Measurements from ENCODE around the gene ERCC4.

The ERCC4 gene

DNA sequence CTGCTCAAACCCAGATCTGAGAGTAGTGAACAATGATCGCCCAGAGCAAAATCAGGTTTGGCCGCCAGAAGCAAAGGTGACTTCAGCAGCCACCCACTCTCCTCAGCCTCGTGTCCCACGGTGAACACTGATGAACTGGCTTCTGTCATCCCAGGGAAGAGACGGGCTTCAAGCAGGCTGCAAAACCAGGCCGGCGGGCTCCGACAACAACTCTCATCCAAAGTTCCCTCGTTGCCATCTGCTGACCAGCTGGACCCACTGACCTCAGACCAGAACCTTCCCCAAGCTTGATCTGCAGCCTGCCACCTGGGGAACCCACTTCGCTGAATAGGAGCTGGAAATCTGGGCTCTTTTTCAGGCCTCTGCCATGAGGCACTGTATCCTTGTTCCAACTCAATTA, 81.6 kb downstream of the ERCC4 start:
- no peak for DNase-seq (ENCODE audit: low read depth, low spot score)
- H3K27ac ChIP-seq (ENCODE audit: low read length) = no peak overlapping the region
- H3K4me1 ChIP-seq (ENCODE audit: control insufficient read depth, insufficient read depth, low read length) = no peaks in the 10 kb centered on the region
- H3K27me3 ChIP-seq (ENCODE audit: control insufficient read depth, insufficient read depth, low read length) = no peaks in the 10 kb centered on the region
- H3K9me3 ChIP-seq (ENCODE audit: control insufficient read depth, insufficient read depth, low read length) = no peaks in the 10 kb centered on the region
- no CpG with 5 or more reads among the region's 10 CpGs for WGBS (ENCODE audit: insufficient coverage, insufficient read length)
- H3K36me3 ChIP-seq (ENCODE audit: control insufficient read depth, insufficient read depth, low read length) = no peaks in the 10 kb centered on the region
- H3K4me3 ChIP-seq (ENCODE audit: low read length) = no peak overlapping the region

Data from iPS DF 6.9 (cell line).